Activated CD8-positive, alpha-beta T cell treated with anti-CD3 and anti-CD28 coated beads for 36 hours (primary cell): ENCODE data around the gene OR10J1. TPM values are rescaled to one million over a fixed set of nuclear protein-coding genes. Genes with fewer than 3 reads are reported as not detected.

Experiments
- ATAC-seq: fragments of 200-7000 bp; cut with Tn5 transposase; one replicate; pipeline ENCODE4 v1.10.0; 2021; ENCODE audit warnings: mild to moderate bottlenecking, moderate library complexity
- CTCF ChIA-PET: fragments of 350-600 bp; sonication (Branson Sonifier 250); formaldehyde crosslinking; loops from one replicate; lab custom pipeline; 2021; ENCODE audit warnings: antibody characterized with exemption; lab: Charles Lee
- POLR2A ChIA-PET: fragments of 350-600 bp; sonication (Branson Sonifier 250); formaldehyde crosslinking; loops from one replicate; lab custom pipeline; 2021; ENCODE audit warnings: antibody characterized with exemption; lab: Charles Lee
- DNase-seq: peaks from one replicate; pipeline ENCODE4 v3.0.0-alpha.2; 2020
- H3K27ac Mint-ChIP-seq: one replicate; pipeline ENCODE4 v1.8.0; 2021; ENCODE audit warnings: mild to moderate bottlenecking, mixed read lengths
- H3K27me3 Mint-ChIP-seq: one replicate; pipeline ENCODE4 v1.8.0; 2021; ENCODE audit warnings: mixed read lengths
- H3K36me3 Mint-ChIP-seq: one replicate; pipeline ENCODE4 v1.8.0; 2021; ENCODE audit warnings: low read depth, mixed read lengths
- H3K4me1 Mint-ChIP-seq: one replicate; pipeline ENCODE4 v1.8.0; 2021; ENCODE audit warnings: low read depth, mixed read lengths
- H3K4me3 Mint-ChIP-seq: one replicate; pipeline ENCODE4 v1.8.0; 2021; ENCODE audit warnings: mild to moderate bottlenecking, moderate library complexity, mixed read lengths
- H3K9me3 Mint-ChIP-seq: one replicate; pipeline ENCODE4 v1.8.0; 2021; ENCODE audit warnings: mixed read lengths
- CTCF ChIP-seq: fragments of 200-600 bp; IDR thresholded peaks from one replicate; pipeline ENCODE4 v1.8.0; 2022; ENCODE audit warnings: antibody characterized with exemption, mild to moderate bottlenecking
- intact Hi-C: fragments of 100-400 bp; cut with micrococcal nuclease; formaldehyde crosslinking; loops from one replicate; pipeline ENCODE4 v1.10.0; 2022
- total RNA-seq, 2 experiments: library from RNA; stranded (reverse); gene quantifications; one replicate each; pipeline ENCODE4 v1.2.3, GENCODE V29; 2021

The OR10J1 gene
- total RNA-seq, 2 experiments from 2014 or later, result not detected

GRCh38 chr1:159474926-159475325 lies 35.4 kb downstream of the OR10J1 start:
- POLR2A ChIA-PET, result no interaction called here
- TF ChIP-seq CTCF, result no peak
- CTCF ChIA-PET, result no interaction called here
- Mint-ChIP-seq H3K27ac (no peak overlapping the region), H3K36me3 (no peaks in the 10 kb centered on the region), H3K4me1 (no peaks in the 10 kb centered on the region), H3K27me3 (peaks cover 14% of the 10 kb centered on the region), H3K4me3 (no peak overlapping the region), H3K9me3 (no peaks in the 10 kb centered on the region)
- intact Hi-C loops, result no loop called here
- no peak for ATAC-seq
- no peak for DNase-seq

- no peak for TF ChIP-seq CTCF
- CTCF ChIA-PET, result no interaction called here
- H3K9me3 Mint-ChIP-seq, result peaks cover 3% of the 10 kb centered on the region
- POLR2A ChIA-PET, result no interaction called here
- H3K36me3 Mint-ChIP-seq, result no peaks in the 10 kb centered on the region
- intact Hi-C loops, result no loop called here
- ATAC-seq, result no peak
- H3K4me1 Mint-ChIP-seq, result no peaks in the 10 kb centered on the region
- no peak for DNase-seq
- no peak overlapping the region for H3K27ac Mint-ChIP-seq
- peaks cover 13% of the 10 kb centered on the region for H3K27me3 Mint-ChIP-seq
- H3K4me3 Mint-ChIP-seq, result no peak overlapping the region
Measured at GRCh38 chr1:159483501-159483900, 44.0 kb downstream of the OR10J1 start.

Other genes starting within 250 kb of the OR10J1 start
- not detected for gene ACKR1, start 234.8 kb upstream of the OR10J1 start, total RNA-seq
- not detected for gene FCER1A, start 137.4 kb upstream of the OR10J1 start, total RNA-seq
- gene OR10J4, start 7.5 kb upstream of the OR10J1 start, total RNA-seq, result not detected
- not detected for gene OR10J5, start 96.3 kb downstream of the OR10J1 start, total RNA-seq
- not detected for gene APCS, start 148.1 kb downstream of the OR10J1 start, total RNA-seq